Sigmoid colon (tissue), 7 donors: ENCODE measurements around the gene TMEM181. TPM values are rescaled to one million over a fixed set of nuclear protein-coding genes. Genes with fewer than 3 reads are reported as not detected.

Experiments
- DNase-seq: peaks from one replicate; pipeline ENCODE4 v3.0.0-alpha.2; 2019
- H3K27ac ChIP-seq, 4 donors: fragments of 200-600 bp; sonication (generic); one replicate each; pipeline ENCODE4 v1.5.1; 2016 to 2019; ENCODE audit warnings: mild to moderate bottlenecking in 1 of 4
- H3K27me3 ChIP-seq, 3 donors: fragments of 200-600 bp; sonication (generic); one replicate each; pipeline ENCODE4 v1.5.1; 2019; ENCODE audit warnings: mild to moderate bottlenecking in 1 of 3
- H3K36me3 ChIP-seq, 4 donors: fragments of 200-600 bp; sonication (generic); one replicate each; pipeline ENCODE4 v1.5.1; 2016 to 2019
- H3K4me1 ChIP-seq, 4 donors: fragments of 200-600 bp; sonication (generic); one replicate each; pipeline ENCODE4 v1.5.1; 2017 to 2019
- H3K4me3 ChIP-seq, 4 donors: fragments of 200-600 bp; sonication (generic); one replicate each; pipeline ENCODE4 v1.5.1; 2017 to 2019; ENCODE audit warnings: mild to moderate bottlenecking in 2 of 4, moderate library complexity in 1 of 4
- H3K9me3 ChIP-seq, 4 donors: fragments of 200-600 bp in 3 of 4; sonication (generic) in 3 of 4; one replicate each; pipeline versions ENCODE4 v1.5.1 to v1.6.1; 2013 to 2019
- CTCF ChIP-seq, 4 experiments: fragments of 450-650 bp in 3 of 4; fragments of 200-600 bp in 1 of 4; IDR thresholded peaks; one replicate each; pipeline ENCODE4 v1.5.1; 2016 to 2019; ENCODE audit warnings: antibody characterized with exemption in 4 of 4, mild to moderate bottlenecking in 3 of 4, moderate library complexity in 2 of 4
- EP300 ChIP-seq, 4 donors: sonication (generic); formaldehyde crosslinking; IDR thresholded peaks; one replicate each; pipeline ENCODE4 v1.6.1; 2017; ENCODE audit warnings: antibody characterized with exemption in 4 of 4
- POLR2A ChIP-seq, 2 donors: fragments of 450-650 bp; IDR thresholded peaks; one replicate each; pipeline ENCODE4 v1.6.1; 2016; ENCODE audit warnings: antibody characterized with exemption in 2 of 2, mild to moderate bottlenecking in 2 of 2, moderate library complexity in 2 of 2
- POLR2AphosphoS5 ChIP-seq, 4 donors: sonication (generic); formaldehyde crosslinking; IDR thresholded peaks; one replicate each; pipeline ENCODE4 v1.6.1; 2017; ENCODE audit warnings: antibody characterized with exemption in 4 of 4
- WGBS, 2 donors: extraction: QIAGEN DNeasy Blood & Tissue Kit; methylation state at CpG; one replicate each; pipeline ENCODE4 v1.1.7; 2013; 5-methylcytosine and 5-hydroxymethylcytosine counted together
- intact Hi-C: fragments of 100-400 bp; cut with DNase I; formaldehyde crosslinking; loops from one replicate; pipeline ENCODE4 v1.15.1; 2023
- polyA plus RNA-seq, 3 donors: library from polyadenylated mRNA; stranded (reverse); fragments of 200-250 nt; gene quantifications; one replicate each; pipeline ENCODE4 v1.2.3, GENCODE V29; 2013
- total RNA-seq, 4 donors: library from RNA; depleted of rRNA; stranded (reverse); fragments of >200 nt; gene quantifications; one replicate each; pipeline ENCODE4 v1.1.0, GENCODE V29; 2016
- donor health status: healthy with polysubstance abuse.
- donor health status: Bipolar disorder and iron deficiency.
- donor health status: healthy.

The TMEM181 gene
- total and polyA plus RNA-seq, 7 donors, result 4.6 to 24.7 (median 20.8) TPM

DNA sequence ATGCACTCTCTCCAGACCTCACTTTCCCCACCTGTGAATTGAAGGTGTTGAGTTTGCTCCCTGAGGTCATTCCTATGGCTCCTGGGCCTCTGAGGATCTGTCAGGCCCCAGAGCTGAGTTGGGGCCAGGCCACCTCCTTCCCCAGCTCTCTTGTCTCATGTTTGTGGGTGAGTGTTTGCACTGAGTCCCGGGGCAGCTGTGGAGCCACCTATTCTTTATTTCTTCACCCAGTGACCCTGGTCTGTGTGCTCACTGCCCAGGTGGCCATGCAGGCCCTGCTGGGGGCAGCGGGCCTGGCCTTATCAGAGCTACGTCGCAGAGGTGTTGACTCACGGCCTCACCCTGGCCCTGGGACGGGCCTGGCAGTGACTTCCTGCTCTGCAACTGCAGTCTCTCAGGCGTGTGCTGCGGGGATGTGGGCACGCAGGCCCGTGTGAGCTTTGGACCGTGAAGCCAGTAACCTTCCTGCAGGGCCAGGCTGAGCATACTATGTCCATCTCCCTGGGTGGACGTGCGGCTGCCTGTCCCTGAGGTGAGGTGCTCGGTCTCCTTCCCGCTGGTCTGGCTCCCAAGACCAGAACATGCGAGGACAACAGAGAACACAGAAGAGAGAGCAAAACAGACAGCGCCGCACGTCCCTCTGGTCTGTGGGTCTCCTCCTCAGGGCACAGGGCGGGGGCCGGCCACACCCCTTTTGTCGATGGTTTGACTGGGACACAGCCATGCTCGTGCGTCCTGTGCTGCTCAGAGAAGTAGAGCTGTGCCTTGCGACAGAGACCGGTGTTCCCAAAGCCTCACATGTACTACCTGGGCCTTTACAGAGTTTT lies 12.1 kb downstream of the TMEM181 start:
- no peaks in the 10 kb centered on the region for H3K9me3 ChIP-seq
- 16 to 61% methylated on average over 26 of the region's 26 CpGs for WGBS, 2 donors
- no peak overlapping the region for H3K27ac ChIP-seq
- no peaks in the 10 kb centered on the region for H3K27me3 ChIP-seq
- TF ChIP-seq EP300 (IDR thresholded peaks at IDR 0.05) (no peak), CTCF (IDR thresholded peaks at IDR 0.05) (no peak), POLR2AphosphoS5 (IDR thresholded peaks at IDR 0.05) (no peak), POLR2A (IDR thresholded peaks at IDR 0.05) (no peak)
- intact Hi-C loops, result no loop called here
- DNase-seq, result no peak
- H3K4me3 ChIP-seq, result no peak overlapping the region
- peaks cover 0 to 4% (median 0%) of the 10 kb centered on the region in 4 donors for H3K36me3 ChIP-seq
- no peaks in the 10 kb centered on the region for H3K4me1 ChIP-seq

DNA sequence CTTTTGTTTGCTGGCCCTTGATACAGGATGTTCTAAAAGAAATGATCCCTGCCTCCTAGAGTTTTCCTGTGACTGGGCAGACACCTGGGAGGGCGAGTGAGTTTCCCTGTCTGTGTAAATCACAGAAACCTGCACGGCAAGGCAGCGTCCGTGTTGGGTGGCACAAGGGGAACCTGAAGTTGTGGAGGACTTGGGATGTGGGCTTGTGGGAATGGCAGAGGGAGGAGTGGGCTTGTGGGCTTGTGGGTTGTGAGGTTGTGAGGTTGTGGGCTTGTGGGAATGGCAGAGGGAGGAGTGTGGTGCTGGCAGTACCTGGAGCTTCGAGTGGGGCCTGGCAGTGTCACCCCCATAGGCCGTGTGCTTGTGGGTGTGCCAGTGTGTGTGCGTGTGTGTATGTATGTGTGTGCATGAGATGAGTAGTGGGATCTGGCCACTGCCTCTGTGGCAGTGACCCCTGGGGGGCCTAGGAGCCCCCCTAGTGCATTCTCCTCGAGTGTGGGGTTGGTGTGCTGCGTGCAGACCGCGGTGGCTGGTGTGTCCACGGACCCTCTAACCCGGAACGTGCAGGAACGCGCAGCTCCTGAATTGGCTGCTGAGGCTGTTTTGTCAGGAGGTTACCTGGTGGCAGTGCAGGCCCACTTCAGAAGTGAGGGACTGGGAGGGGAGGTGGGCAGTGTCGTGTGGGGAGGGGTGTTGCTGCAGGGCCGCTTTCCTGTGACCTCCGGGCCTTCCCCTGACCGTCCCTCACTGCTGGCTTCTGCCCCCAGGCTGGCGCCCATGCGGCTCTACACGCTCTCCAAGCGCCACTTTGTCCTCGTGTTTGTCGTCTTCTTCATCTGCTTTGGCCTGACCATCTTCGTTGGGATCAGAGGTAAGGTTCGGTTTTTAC lies 13.0 kb downstream of the TMEM181 start:
- Histone ChIP-seq H3K4me1 (no peaks in the 10 kb centered on the region), H3K9me3 (no peaks in the 10 kb centered on the region), H3K27ac (no peak overlapping the region), H3K36me3 (peaks cover 0 to 4% (median 0%) of the 10 kb centered on the region in 4 donors), H3K4me3 (no peak overlapping the region), H3K27me3 (no peaks in the 10 kb centered on the region)
- WGBS, 2 donors, result 79 to 90% methylated on average over 28 of the region's 28 CpGs
- DNase-seq, result no peak
- intact Hi-C loops, result no loop called here
- TF ChIP-seq CTCF (IDR thresholded peaks at IDR 0.05), result no peak
- TF ChIP-seq POLR2AphosphoS5 (IDR thresholded peaks at IDR 0.05), result no peak
- no peak for TF ChIP-seq POLR2A (IDR thresholded peaks at IDR 0.05)
- TF ChIP-seq EP300 (IDR thresholded peaks at IDR 0.05), result no peak

GRCh38 chr6:158573542-158573931 lies 13.6 kb downstream of the TMEM181 start:
- Histone ChIP-seq H3K27me3 (no peaks in the 10 kb centered on the region), H3K9me3 (no peaks in the 10 kb centered on the region), H3K4me3 (no peak overlapping the region), H3K4me1 (no peaks in the 10 kb centered on the region), H3K36me3 (peaks cover 0 to 4% (median 0%) of the 10 kb centered on the region in 4 donors), H3K27ac (no peak overlapping the region)
- TF ChIP-seq EP300 (IDR thresholded peaks at IDR 0.05) (no peak), CTCF (IDR thresholded peaks at IDR 0.05) (no peak), POLR2A (IDR thresholded peaks at IDR 0.05) (no peak), POLR2AphosphoS5 (IDR thresholded peaks at IDR 0.05) (no peak)
- intact Hi-C loops, result no loop called here
- 91 to 94% methylated on average over 10 of the region's 10 CpGs for WGBS, 2 donors
- DNase-seq, result no peak

DNA sequence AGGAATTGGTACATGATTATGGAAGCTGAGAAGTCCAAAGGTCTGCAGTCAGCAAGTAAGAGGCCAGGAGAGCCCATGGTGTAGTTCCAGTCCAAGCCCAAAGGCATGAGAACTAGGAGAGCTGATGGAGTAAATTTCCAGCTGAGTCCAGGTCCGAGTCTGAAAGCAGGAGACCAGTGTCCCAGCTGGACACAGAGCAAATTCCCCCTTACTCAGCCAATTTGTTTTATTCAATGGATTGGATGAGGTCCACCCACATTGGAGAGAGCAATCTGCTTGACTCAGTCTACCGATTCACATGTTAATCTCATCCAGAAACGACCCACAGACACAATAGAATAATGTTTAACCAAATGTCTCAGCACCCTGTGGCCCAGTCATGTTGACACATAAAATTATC lies 14.9 kb downstream of the TMEM181 start:
- Histone ChIP-seq H3K4me3 (no peak overlapping the region), H3K4me1 (no peaks in the 10 kb centered on the region), H3K9me3 (no peaks in the 10 kb centered on the region), H3K27ac (no peak overlapping the region), H3K27me3 (no peaks in the 10 kb centered on the region), H3K36me3 (peaks cover 0 to 4% (median 0%) of the 10 kb centered on the region in 4 donors)
- DNase-seq, result no peak
- WGBS, 2 donors, result 56 to 85% methylated on average over 3 of the region's 3 CpGs
- intact Hi-C loops, result no loop called here
- TF ChIP-seq POLR2AphosphoS5 (IDR thresholded peaks at IDR 0.05) (no peak), EP300 (IDR thresholded peaks at IDR 0.05) (no peak)

DNA sequence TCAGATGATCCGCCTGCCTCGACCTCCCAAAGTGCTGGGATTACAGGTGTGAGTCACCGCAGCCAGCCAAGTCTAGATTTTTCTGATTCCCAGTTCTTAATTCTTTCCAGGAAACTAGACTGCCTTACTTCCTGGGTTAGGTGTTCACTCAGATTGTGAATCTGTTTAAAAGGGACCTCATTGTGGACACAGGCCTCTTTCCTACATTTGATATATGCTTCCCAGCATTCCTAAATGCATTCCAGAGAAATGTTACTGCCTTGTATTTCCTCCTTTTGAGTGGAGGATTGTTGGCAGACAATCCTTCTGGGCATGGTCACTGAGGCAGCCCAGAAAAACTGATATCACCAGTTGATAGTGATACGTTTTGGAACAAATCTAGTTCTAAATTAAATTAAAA lies 15.7 kb downstream of the TMEM181 start:
- Histone ChIP-seq H3K4me1 (no peaks in the 10 kb centered on the region), H3K27me3 (no peaks in the 10 kb centered on the region), H3K4me3 (no peak overlapping the region), H3K36me3 (peaks cover 0 to 4% (median 0%) of the 10 kb centered on the region in 4 donors), H3K27ac (no peak overlapping the region), H3K9me3 (no peaks in the 10 kb centered on the region)
- DNase-seq, result no peak
- intact Hi-C loops, result no loop called here
- no peak for TF ChIP-seq POLR2A (IDR thresholded peaks at IDR 0.05)
- no peak for TF ChIP-seq EP300 (IDR thresholded peaks at IDR 0.05)
- TF ChIP-seq CTCF (IDR thresholded peaks at IDR 0.05), result no peak
- TF ChIP-seq POLR2AphosphoS5 (IDR thresholded peaks at IDR 0.05), result no peak
- 55 to 90% methylated on average over 4 of the region's 4 CpGs for WGBS, 2 donors
